PFSK-1 (cell line): Measurements from ENCODE around the gene MAZ.

Source experiments
- FOXP2 ChIP-seq: optimal IDR thresholded peaks from 2 replicates; pipeline ENCODE3; 2011; ENCODE audit warnings: borderline replicate concordance, control low read depth, inconsistent platforms; ENCODE audit not compliant: insufficient read depth; ENCODE audit errors: extremely low read length, extremely low read depth
- POLR2AphosphoS5 ChIP-seq: IDR thresholded peaks from 2 replicates; pipeline ENCODE4 v1.6.1; 2012; ENCODE audit warnings: low read depth, mild to moderate bottlenecking, control low read depth, low read length, moderate library complexity
- REST ChIP-seq, 2 experiments: IDR thresholded peaks; 2 replicates each; pipeline versions ENCODE4 v1.6.1 to v1.8.0; 2011 to 2012; ENCODE audit warnings: low read depth in 2 of 2, low read length in 2 of 2, control low read depth in 1 of 2, inconsistent platforms in 1 of 2, mild to moderate bottlenecking in 1 of 2, moderate library complexity in 1 of 2; ENCODE audit not compliant: insufficient read depth in 1 of 2
- SIN3A ChIP-seq: IDR thresholded peaks from 2 replicates; pipeline ENCODE4 v1.6.1; 2012; ENCODE audit warnings: mild to moderate bottlenecking, low read length, moderate library complexity, borderline replicate concordance; ENCODE audit not compliant: insufficient read depth
- TAF1 ChIP-seq: IDR thresholded peaks from 2 replicates; pipeline ENCODE4 v1.6.1; 2012; ENCODE audit warnings: low read length, control low read depth, borderline replicate concordance; ENCODE audit not compliant: insufficient read depth

- TF ChIP-seq TAF1 = no peak
- TF ChIP-seq REST (IDR thresholded peaks at IDR 0.05; ENCODE audit: insufficient read depth in 1 of 2, low read depth in 2 of 2, low read length in 2 of 2) = no peak
- TF ChIP-seq POLR2AphosphoS5 = no peak
- TF ChIP-seq FOXP2 = no peak
- TF ChIP-seq SIN3A = no peak
Observed at GRCh38 chr16:29804455-29805231, 1.7 kb upstream of the MAZ start.
